ENCODE data around the gene SELE.

DNA sequence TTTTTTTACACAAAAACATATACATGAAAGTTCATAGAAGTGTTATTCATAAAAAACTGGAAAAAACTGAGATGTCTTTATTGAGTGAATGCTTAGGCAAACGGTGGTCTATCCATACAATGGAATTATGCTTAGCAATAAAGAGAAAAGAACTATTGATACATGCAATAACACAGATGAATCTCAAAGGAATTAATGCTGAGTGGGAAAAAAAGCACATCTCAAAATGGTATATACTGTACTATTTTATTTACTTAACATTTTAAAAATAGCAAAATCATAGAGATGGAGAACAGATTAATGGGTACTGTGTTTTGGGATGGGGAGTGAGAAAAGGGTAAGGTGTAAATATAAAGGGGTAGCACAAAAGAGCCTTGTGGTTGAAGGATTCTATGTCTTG, 31.0 kb upstream of the SELE start:
- TF ChIP-seq YY1 (IDR thresholded peaks at IDR 0.05; ENCODE audit: low read depth) (no peak), EGR1 (IDR thresholded peaks at IDR 0.05) (no peak), EP300 (IDR thresholded peaks at IDR 0.05; ENCODE audit: borderline replicate concordance) (no peak), ZBTB7A (IDR thresholded peaks at IDR 0.05; ENCODE audit: low read depth) (no peak), NFIC (IDR thresholded peaks at IDR 0.05) (no peak), TCF12 (IDR thresholded peaks at IDR 0.05; ENCODE audit: low read depth) (no peak), TEAD4 (IDR thresholded peaks at IDR 0.05) (no peak), CEBPB (IDR thresholded peaks at IDR 0.05) (no peak), FOXM1 (IDR thresholded peaks at IDR 0.05; ENCODE audit: borderline replicate concordance, low read depth) (no peak), TAF1 (IDR thresholded peaks at IDR 0.05; ENCODE audit: low read depth) (no peak)
- TF ChIP-seq, protein P1, sequence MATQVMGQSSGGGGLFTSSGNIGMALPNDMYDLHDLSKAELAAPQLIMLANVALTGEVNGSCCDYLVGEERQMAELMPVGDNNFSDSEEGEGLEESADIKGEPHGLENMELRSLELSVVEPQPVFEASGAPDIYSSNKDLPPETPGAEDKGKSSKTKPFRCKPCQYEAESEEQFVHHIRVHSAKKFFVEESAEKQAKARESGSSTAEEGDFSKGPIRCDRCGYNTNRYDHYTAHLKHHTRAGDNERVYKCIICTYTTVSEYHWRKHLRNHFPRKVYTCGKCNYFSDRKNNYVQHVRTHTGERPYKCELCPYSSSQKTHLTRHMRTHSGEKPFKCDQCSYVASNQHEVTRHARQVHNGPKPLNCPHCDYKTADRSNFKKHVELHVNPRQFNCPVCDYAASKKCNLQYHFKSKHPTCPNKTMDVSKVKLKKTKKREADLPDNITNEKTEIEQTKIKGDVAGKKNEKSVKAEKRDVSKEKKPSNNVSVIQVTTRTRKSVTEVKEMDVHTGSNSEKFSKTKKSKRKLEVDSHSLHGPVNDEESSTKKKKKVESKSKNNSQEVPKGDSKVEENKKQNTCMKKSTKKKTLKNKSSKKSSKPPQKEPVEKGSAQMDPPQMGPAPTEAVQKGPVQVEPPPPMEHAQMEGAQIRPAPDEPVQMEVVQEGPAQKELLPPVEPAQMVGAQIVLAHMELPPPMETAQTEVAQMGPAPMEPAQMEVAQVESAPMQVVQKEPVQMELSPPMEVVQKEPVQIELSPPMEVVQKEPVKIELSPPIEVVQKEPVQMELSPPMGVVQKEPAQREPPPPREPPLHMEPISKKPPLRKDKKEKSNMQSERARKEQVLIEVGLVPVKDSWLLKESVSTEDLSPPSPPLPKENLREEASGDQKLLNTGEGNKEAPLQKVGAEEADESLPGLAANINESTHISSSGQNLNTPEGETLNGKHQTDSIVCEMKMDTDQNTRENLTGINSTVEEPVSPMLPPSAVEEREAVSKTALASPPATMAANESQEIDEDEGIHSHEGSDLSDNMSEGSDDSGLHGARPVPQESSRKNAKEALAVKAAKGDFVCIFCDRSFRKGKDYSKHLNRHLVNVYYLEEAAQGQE (IDR thresholded peaks at IDR 0.05; ENCODE audit: low read depth), result no peak
- TF ChIP-seq, protein P2, sequence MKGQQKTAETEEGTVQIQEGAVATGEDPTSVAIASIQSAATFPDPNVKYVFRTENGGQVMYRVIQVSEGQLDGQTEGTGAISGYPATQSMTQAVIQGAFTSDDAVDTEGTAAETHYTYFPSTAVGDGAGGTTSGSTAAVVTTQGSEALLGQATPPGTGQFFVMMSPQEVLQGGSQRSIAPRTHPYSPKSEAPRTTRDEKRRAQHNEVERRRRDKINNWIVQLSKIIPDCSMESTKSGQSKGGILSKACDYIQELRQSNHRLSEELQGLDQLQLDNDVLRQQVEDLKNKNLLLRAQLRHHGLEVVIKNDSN (IDR thresholded peaks at IDR 0.05), result no peak
- TF ChIP-seq, protein P3, sequence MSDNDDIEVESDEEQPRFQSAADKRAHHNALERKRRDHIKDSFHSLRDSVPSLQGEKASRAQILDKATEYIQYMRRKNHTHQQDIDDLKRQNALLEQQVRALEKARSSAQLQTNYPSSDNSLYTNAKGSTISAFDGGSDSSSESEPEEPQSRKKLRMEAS (IDR thresholded peaks at IDR 0.05), result no peak

Measured in Ishikawa (cell line).